Natural killer cell (primary cell): ENCODE data around the gene CDC42EP3. TPM values are rescaled to one million over a fixed set of nuclear protein-coding genes. Genes with fewer than 3 reads are reported as not detected.

ENCODE experiments used
- ATAC-seq, 3 donors: fragments of 150-1000 bp in 2 of 3; fragments of 200-7000 bp in 1 of 3; cut with Tn5 transposase; 1 replicate in 1 of 3; 2 replicates in 2 of 3; pipeline ENCODE4 v1.10.0; 2021; ENCODE audit warnings: mild to moderate bottlenecking in 2 of 3, moderate library complexity in 2 of 3
- DNase-seq, 2 donors: peaks; one replicate each; pipeline versions ENCODE4 v3.0.0 to v3.0.0-alpha.2; 2013 to 2021; ENCODE audit warnings: mixed read lengths in 1 of 2
- H3K27ac ChIP-seq: one replicate; pipeline ENCODE4 v1.5.1; 2013; ENCODE audit warnings: mild to moderate bottlenecking, low read length
- H3K27me3 ChIP-seq: one replicate; pipeline ENCODE4 v1.6.1; 2013; ENCODE audit warnings: low read length; ENCODE audit not compliant: control insufficient read depth, insufficient read depth
- H3K36me3 ChIP-seq: one replicate; pipeline ENCODE4 v1.6.1; 2013; ENCODE audit warnings: low read length; ENCODE audit not compliant: control insufficient read depth, insufficient read depth
- H3K4me1 ChIP-seq: one replicate; pipeline ENCODE4 v1.6.1; 2013; ENCODE audit warnings: low read length; ENCODE audit not compliant: control insufficient read depth, insufficient read depth
- H3K4me3 ChIP-seq: one replicate; pipeline ENCODE4 v1.5.1; 2013; ENCODE audit warnings: low read length
- H3K9me3 ChIP-seq: one replicate; pipeline ENCODE4 v1.6.1; 2013; ENCODE audit warnings: low read length; ENCODE audit not compliant: control insufficient read depth, insufficient read depth
- H3K27ac Mint-ChIP-seq, 2 donors: one replicate each; pipeline ENCODE4 v1.8.0; 2022; ENCODE audit warnings: mild to moderate bottlenecking in 2 of 2, mixed read lengths in 2 of 2, moderate library complexity in 1 of 2
- H3K27me3 Mint-ChIP-seq, 2 donors: one replicate each; pipeline ENCODE4 v1.8.0; 2022; ENCODE audit warnings: low read depth in 2 of 2, mixed read lengths in 2 of 2
- H3K36me3 Mint-ChIP-seq: one replicate; pipeline ENCODE4 v1.8.0; 2022; ENCODE audit warnings: mixed read lengths
- H3K4me1 Mint-ChIP-seq, 2 donors: one replicate each; pipeline ENCODE4 v1.8.0; 2022; ENCODE audit warnings: mixed read lengths in 2 of 2
- H3K4me3 Mint-ChIP-seq: one replicate; pipeline ENCODE4 v1.8.0; 2022; ENCODE audit warnings: mild to moderate bottlenecking, moderate library complexity, mixed read lengths
- H3K9me3 Mint-ChIP-seq, 2 donors: one replicate each; pipeline ENCODE4 v1.8.0; 2022; ENCODE audit warnings: mixed read lengths in 2 of 2
- WGBS: methylation state at CpG from one replicate; pipeline ENCODE4 v1.1.7; 2013; ENCODE audit warnings: missing lambda C conversion rate; ENCODE audit not compliant: insufficient coverage; 5-methylcytosine and 5-hydroxymethylcytosine counted together
- intact Hi-C: fragments of 100-400 bp; cut with micrococcal nuclease; formaldehyde crosslinking; loops from one replicate; pipeline ENCODE4 v1.14.2; 2022
- total RNA-seq, 4 donors: library from RNA; stranded (reverse); fragments of 120-200 nt in 1 of 4; gene quantifications; one replicate each; pipeline versions ENCODE4 v1.2.3 to v1.2.4, GENCODE V29; 2013 to 2022
- TF ChIP-seq, protein P1 (sequence below): fragments of 200-600 bp; IDR thresholded peaks from one replicate; pipeline ENCODE4 v1.8.0; 2022; ENCODE audit warnings: antibody characterized with exemption

Gene CDC42EP3
- total RNA-seq, 3 donors from 2014 or later (not counting 1 experiment from before 2014, with no cell fraction given), result 73.9 to 105 (median 84.6) TPM

DNA sequence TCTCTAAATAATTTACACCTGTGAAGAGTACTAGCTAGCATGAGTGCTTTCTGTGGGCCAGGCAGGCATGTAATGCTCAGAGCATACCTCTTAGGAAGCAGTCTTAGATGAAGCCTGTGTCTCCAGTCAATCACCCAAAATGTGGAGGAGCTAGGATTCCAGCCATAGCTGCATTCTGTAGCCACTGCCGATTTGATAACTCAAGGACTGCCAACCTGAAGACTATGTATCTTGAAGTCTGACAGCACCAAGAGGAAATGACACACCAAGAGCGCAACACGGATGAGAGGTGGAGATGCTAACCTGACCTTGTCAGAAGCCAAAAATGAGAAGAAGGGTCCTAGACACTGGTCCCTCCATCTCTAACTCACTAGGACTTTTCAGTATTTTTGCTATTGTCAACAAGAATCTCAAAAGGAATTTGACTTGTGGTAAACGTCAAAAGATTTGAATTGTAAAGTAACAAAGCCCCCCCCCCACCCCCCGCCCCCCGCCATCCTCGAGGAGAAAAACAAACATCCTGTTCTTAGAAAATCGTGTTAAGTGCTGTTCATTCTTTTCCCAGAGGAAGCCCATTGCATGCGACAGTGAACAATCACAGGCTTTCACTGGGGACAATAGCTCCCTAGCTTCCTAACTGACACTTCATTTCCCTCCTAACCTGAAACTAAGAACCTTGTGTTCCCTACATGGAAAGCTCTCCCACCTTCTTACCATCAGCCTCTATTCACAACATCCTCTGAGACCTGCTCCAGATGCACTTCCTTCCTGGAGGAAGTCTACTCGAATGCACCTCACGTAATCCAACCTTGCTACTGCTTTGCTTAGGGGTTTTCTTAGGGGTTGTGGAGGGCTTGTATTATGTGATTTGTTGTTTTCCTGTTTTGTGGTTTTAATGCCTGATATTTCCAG lies 14.7 kb downstream of the CDC42EP3 start:
- TF ChIP-seq, protein P1, sequence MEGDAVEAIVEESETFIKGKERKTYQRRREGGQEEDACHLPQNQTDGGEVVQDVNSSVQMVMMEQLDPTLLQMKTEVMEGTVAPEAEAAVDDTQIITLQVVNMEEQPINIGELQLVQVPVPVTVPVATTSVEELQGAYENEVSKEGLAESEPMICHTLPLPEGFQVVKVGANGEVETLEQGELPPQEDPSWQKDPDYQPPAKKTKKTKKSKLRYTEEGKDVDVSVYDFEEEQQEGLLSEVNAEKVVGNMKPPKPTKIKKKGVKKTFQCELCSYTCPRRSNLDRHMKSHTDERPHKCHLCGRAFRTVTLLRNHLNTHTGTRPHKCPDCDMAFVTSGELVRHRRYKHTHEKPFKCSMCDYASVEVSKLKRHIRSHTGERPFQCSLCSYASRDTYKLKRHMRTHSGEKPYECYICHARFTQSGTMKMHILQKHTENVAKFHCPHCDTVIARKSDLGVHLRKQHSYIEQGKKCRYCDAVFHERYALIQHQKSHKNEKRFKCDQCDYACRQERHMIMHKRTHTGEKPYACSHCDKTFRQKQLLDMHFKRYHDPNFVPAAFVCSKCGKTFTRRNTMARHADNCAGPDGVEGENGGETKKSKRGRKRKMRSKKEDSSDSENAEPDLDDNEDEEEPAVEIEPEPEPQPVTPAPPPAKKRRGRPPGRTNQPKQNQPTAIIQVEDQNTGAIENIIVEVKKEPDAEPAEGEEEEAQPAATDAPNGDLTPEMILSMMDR, result no peak
- no peaks in the 10 kb centered on the region for H3K27me3 Mint-ChIP-seq
- Histone ChIP-seq H3K4me1 (peaks cover 63% of the 10 kb centered on the region), H3K9me3 (no peaks in the 10 kb centered on the region), H3K36me3 (peaks cover 6% of the 10 kb centered on the region), H3K27ac (peak overlapping the region; percentile 52), H3K27me3 (no peaks in the 10 kb centered on the region), H3K4me3 (no peak overlapping the region)
- peak overlapping the region; percentile 91 to 96 for H3K27ac Mint-ChIP-seq
- peak overlapping the region; percentile 74 for H3K4me3 Mint-ChIP-seq
- intact Hi-C loops, result loop anchor here (2.0 to 5.0 kb wide), 2 partner anchors 14 to 34 kb away; partner anchors contain the start of gene CDC42EP3
- no peaks in the 10 kb centered on the region for H3K36me3 Mint-ChIP-seq
- 36% methylated on average over 9 of the region's 11 CpGs for WGBS
- DNase-seq, result peak in 1 of 2 donors; percentile 59
- no peaks in the 10 kb centered on the region for H3K9me3 Mint-ChIP-seq
- H3K4me1 Mint-ChIP-seq, result peaks cover 96 to 99% of the 10 kb centered on the region in 2 donors
- peak; percentile 45 to 76 (median 64) for ATAC-seq

- Histone ChIP-seq H3K27me3 (no peaks in the 10 kb centered on the region), H3K36me3 (peaks cover 2% of the 10 kb centered on the region), H3K27ac (peak overlapping the region; percentile 74), H3K4me3 (no peak overlapping the region), H3K9me3 (no peaks in the 10 kb centered on the region), H3K4me1 (peaks cover 68% of the 10 kb centered on the region)
- H3K27me3 Mint-ChIP-seq, result no peaks in the 10 kb centered on the region
- peak overlapping the region; percentile 91 to 96 for H3K27ac Mint-ChIP-seq
- TF ChIP-seq, protein P1, result no peak
- H3K36me3 Mint-ChIP-seq, result no peaks in the 10 kb centered on the region
- peaks cover 96 to 98% of the 10 kb centered on the region in 2 donors for H3K4me1 Mint-ChIP-seq
- H3K4me3 Mint-ChIP-seq, result peak overlapping the region; percentile 74
- peak in 2 of 3 donors; percentile 9 to 31 for ATAC-seq
- intact Hi-C loops, result loop anchor here (5.0 kb wide), 1 partner anchor 33 kb away; no protein-coding TSS in a partner anchor
- peak in 1 of 2 donors; percentile 29 for DNase-seq
- no peaks in the 10 kb centered on the region for H3K9me3 Mint-ChIP-seq
- 48% methylated on average over 6 of the region's 7 CpGs for WGBS
Measured at GRCh38 chr2:37654932-37655841, 16.3 kb downstream of the CDC42EP3 start.

GRCh38 chr2:37654419-37654818 lies 17.0 kb downstream of the CDC42EP3 start:
- no peaks in the 10 kb centered on the region for H3K36me3 ChIP-seq
- peaks cover 74% of the 10 kb centered on the region for H3K4me1 ChIP-seq
- Mint-ChIP-seq H3K27me3 (no peaks in the 10 kb centered on the region), H3K4me3 (peak overlapping the region; percentile 74), H3K9me3 (no peaks in the 10 kb centered on the region), H3K27ac (peak overlapping the region; percentile 91 to 96), H3K4me1 (peaks cover 96 to 98% of the 10 kb centered on the region in 2 donors), H3K36me3 (no peaks in the 10 kb centered on the region)
- DNase-seq (no peak), ATAC-seq (no peak)
- H3K4me3 ChIP-seq, result no peak overlapping the region
- no peaks in the 10 kb centered on the region for H3K27me3 ChIP-seq
- intact Hi-C loops, result no loop called here
- WGBS, result 85% methylated on average over 8 of the region's 8 CpGs
- TF ChIP-seq, protein P1, result no peak
- peak overlapping the region; percentile 74 for H3K27ac ChIP-seq
- no peaks in the 10 kb centered on the region for H3K9me3 ChIP-seq
